ENCODE data around the gene ADGRA3.
A peak's percentile ranks its signal among the peaks of the same experiment; 100 is the strongest.
"Not testable (repeated sequence)": the region's sequence is repeated elsewhere in the genome, so short reads cannot be mapped to it uniquely, and the experiment has no call there.

Gene ADGRA3

GRCh38 chr4:22478426-22478825, 37.4 kb downstream of the ADGRA3 start:
- no peak for DNase-seq (ENCODE audit: low spot score)

- no peak for DNase-seq (ENCODE audit: low spot score)
These were observed 38.1 kb downstream of the ADGRA3 start for GRCh38 chr4:22477813-22478182.

- no peak for DNase-seq (ENCODE audit: low spot score)
These were observed 38.6 kb downstream of the ADGRA3 start for GRCh38 chr4:22477136-22477812.

GRCh38 chr4:22476011-22476410, 39.9 kb downstream of the ADGRA3 start:
- no peak for DNase-seq (ENCODE audit: low spot score)

GRCh38 chr4:22475311-22475646, 40.6 kb downstream of the ADGRA3 start:
- not testable (repeated sequence) for DNase-seq (ENCODE audit: low spot score)

GRCh38 chr4:22474636-22475310, 41.1 kb downstream of the ADGRA3 start:
- no peak for DNase-seq (ENCODE audit: low spot score)

GRCh38 chr4:22473268-22473667, 42.6 kb downstream of the ADGRA3 start:
- DNase-seq (ENCODE audit: low spot score): no peak

GRCh38 chr4:22471999-22472461, 43.8 kb downstream of the ADGRA3 start:
- no peak for DNase-seq (ENCODE audit: low spot score)

GRCh38 chr4:22471419-22471818, 44.4 kb downstream of the ADGRA3 start:
- no peak for DNase-seq (ENCODE audit: low spot score)

- no peak for DNase-seq (ENCODE audit: low spot score)
These were observed 49.3 kb downstream of the ADGRA3 start for GRCh38 chr4:22466581-22466980.

- no peak for DNase-seq (ENCODE audit: low spot score)
These were observed 49.9 kb downstream of the ADGRA3 start for GRCh38 chr4:22465996-22466395.

- DNase-seq (ENCODE audit: low spot score): no peak
These were observed 50.5 kb downstream of the ADGRA3 start for GRCh38 chr4:22465349-22465748.

GRCh38 chr4:22463179-22463578, 52.7 kb downstream of the ADGRA3 start:
- DNase-seq (ENCODE audit: low spot score): no peak

GRCh38 chr4:22462688-22463087, 53.2 kb downstream of the ADGRA3 start:
- no peak for DNase-seq (ENCODE audit: low spot score)

- no peak for DNase-seq (ENCODE audit: low spot score)
These were observed 55.6 kb downstream of the ADGRA3 start for GRCh38 chr4:22460266-22460665.

- peak; percentile 77 for DNase-seq (ENCODE audit: low spot score)
These were observed 57.8 kb downstream of the ADGRA3 start for GRCh38 chr4:22458098-22458497.

- DNase-seq (ENCODE audit: low spot score): peak; percentile 66
These were observed 58.5 kb downstream of the ADGRA3 start for GRCh38 chr4:22457348-22457747.

GRCh38 chr4:22456291-22456690, 59.6 kb downstream of the ADGRA3 start:
- DNase-seq (ENCODE audit: low spot score): no peak

GRCh38 chr4:22454955-22455354, 60.9 kb downstream of the ADGRA3 start:
- no peak for DNase-seq (ENCODE audit: low spot score)

GRCh38 chr4:22454216-22454838, 61.5 kb downstream of the ADGRA3 start:
- DNase-seq (ENCODE audit: low spot score): no peak

- DNase-seq (ENCODE audit: low spot score): no peak
These were observed 71.1 kb downstream of the ADGRA3 start for GRCh38 chr4:22444813-22445212.

GRCh38 chr4:22442956-22443355, 72.9 kb downstream of the ADGRA3 start:
- no peak for DNase-seq (ENCODE audit: low spot score)

- no peak for DNase-seq (ENCODE audit: low spot score)
These were observed 74.9 kb downstream of the ADGRA3 start for GRCh38 chr4:22440999-22441398.

All from SK-N-DZ (cell line).